HG03108 (cell line): ENCODE results near the gene C1orf122.
"Not testable (repeated sequence)": the region's sequence is repeated elsewhere in the genome, so short reads cannot be mapped to it uniquely, and the experiment has no call there.

Experiments
- ATAC-seq: cut with Tn5 transposase; IDR thresholded peaks from one replicate; pipeline ENCODE4 v1.9.1; 2021; ENCODE audit warnings: moderate library complexity; ENCODE audit not compliant: unreplicated experiment

The C1orf122 gene

GRCh38 chr1:37807555-37808368 lies at the start of gene C1orf122, which contains the start of gene YRDC:
Gene C1orf122 (plus strand): TSS chr1:37807790. CDS start chr1:37808405, 615 bp downstream.
Gene YRDC (minus strand): TSS chr1:37808208. CDS start chr1:37808180, 28 bp downstream.
- peak; percentile 79 for ATAC-seq

GRCh38 chr1:37759451-37759850 lies 48.1 kb upstream of the C1orf122 start:
- ATAC-seq = no peak

GRCh38 chr1:37761416-37762095 lies 46.0 kb upstream of the C1orf122 start:
- no peak for ATAC-seq

- ATAC-seq = no peak
These were observed 45.1 kb upstream of the C1orf122 start for GRCh38 chr1:37762516-37762915.

GRCh38 chr1:37763791-37764413 lies 43.7 kb upstream of the C1orf122 start:
- no peak for ATAC-seq

- ATAC-seq = no peak
These were observed 43.2 kb upstream of the C1orf122 start for GRCh38 chr1:37764414-37764825.

GRCh38 chr1:37764888-37765441 lies 42.6 kb upstream of the C1orf122 start, which contains the start of gene EPHA10:
Gene EPHA10 (minus strand): TSS chr1:37765120. CDS start chr1:37765066, 54 bp downstream.
- no peak for ATAC-seq

- no peak for ATAC-seq
These were observed 41.5 kb upstream of the C1orf122 start for GRCh38 chr1:37765916-37766664.

GRCh38 chr1:37767488-37767887 lies 40.1 kb upstream of the C1orf122 start:
- ATAC-seq = no peak

- not testable (repeated sequence) for ATAC-seq
These were observed 36.1 kb upstream of the C1orf122 start for GRCh38 chr1:37771440-37771839.

- no peak for ATAC-seq
These were observed 30.6 kb upstream of the C1orf122 start for GRCh38 chr1:37776946-37777516.

- ATAC-seq = no peak
These were observed 28.9 kb upstream of the C1orf122 start for GRCh38 chr1:37778654-37779053.

- no peak for ATAC-seq
These were observed 25.1 kb upstream of the C1orf122 start for GRCh38 chr1:37782491-37782890.

- ATAC-seq = no peak
These were observed 14.5 kb upstream of the C1orf122 start for GRCh38 chr1:37792943-37793686.

- ATAC-seq = peak; percentile 41
These were observed 13.7 kb upstream of the C1orf122 start, which contains the start of gene MANEAL for GRCh38 chr1:37793773-37794371. Gene MANEAL (plus strand): TSS chr1:37793847. CDS start chr1:37794183, 336 bp downstream.

- ATAC-seq = peak; percentile 31
These were observed 12.9 kb upstream of the C1orf122 start for GRCh38 chr1:37794372-37795339.

GRCh38 chr1:37795340-37796125 lies 12.1 kb upstream of the C1orf122 start:
- no peak for ATAC-seq
